Activated CD4-positive, alpha-beta T cell treated with anti-CD3 and anti-CD28 coated beads for 36 hours (primary cell): Measurements from ENCODE around the gene PPFIA1. TPM values are rescaled to one million over a fixed set of nuclear protein-coding genes. Genes with fewer than 3 reads are reported as not detected.

Experiments used
- ATAC-seq: fragments of 200-7000 bp; cut with Tn5 transposase; one replicate; pipeline ENCODE4 v1.10.0; 2021; ENCODE audit warnings: mild to moderate bottlenecking, moderate library complexity
- CTCF ChIA-PET: fragments of 350-600 bp; sonication (Branson Sonifier 250); formaldehyde crosslinking; loops from one replicate; lab custom pipeline; 2021; ENCODE audit warnings: antibody characterized with exemption; lab: Charles Lee
- POLR2A ChIA-PET: fragments of 350-600 bp; sonication (Branson Sonifier 250); formaldehyde crosslinking; loops from one replicate; lab custom pipeline; 2021; ENCODE audit warnings: antibody characterized with exemption, inconsistent platforms; lab: Charles Lee
- DNase-seq: peaks from one replicate; pipeline ENCODE4 v3.0.0-alpha.2; 2020
- H3K27ac Mint-ChIP-seq: one replicate; pipeline ENCODE4 v1.8.0; 2021; ENCODE audit warnings: mixed read lengths
- H3K27me3 Mint-ChIP-seq: one replicate; pipeline ENCODE4 v1.8.0; 2021; ENCODE audit warnings: mixed read lengths
- H3K36me3 Mint-ChIP-seq: one replicate; pipeline ENCODE4 v1.8.0; 2021; ENCODE audit warnings: low read depth, mixed read lengths
- H3K4me1 Mint-ChIP-seq: one replicate; pipeline ENCODE4 v1.8.0; 2021; ENCODE audit warnings: mixed read lengths
- H3K4me3 Mint-ChIP-seq: one replicate; pipeline ENCODE4 v1.8.0; 2021; ENCODE audit warnings: mild to moderate bottlenecking, moderate library complexity, mixed read lengths
- H3K9me3 Mint-ChIP-seq: one replicate; pipeline ENCODE4 v1.8.0; 2021; ENCODE audit warnings: low read depth, mixed read lengths
- intact Hi-C, 2 experiments: fragments of 100-400 bp; cut with DNase I in 1 of 2; cut with micrococcal nuclease in 1 of 2; formaldehyde crosslinking; loops; one replicate each; pipeline versions ENCODE4 v1.14.2 to v1.15.1; 2022 to 2024; cut with DNase I, micrococcal nuclease
- total RNA-seq, 2 experiments: library from RNA; stranded (reverse); gene quantifications; one replicate each; pipeline ENCODE4 v1.2.3, GENCODE V29; 2021

PPFIA1 gene
- total RNA-seq, 2 experiments from 2014 or later, result 26.5 to 40.5 TPM

DNA sequence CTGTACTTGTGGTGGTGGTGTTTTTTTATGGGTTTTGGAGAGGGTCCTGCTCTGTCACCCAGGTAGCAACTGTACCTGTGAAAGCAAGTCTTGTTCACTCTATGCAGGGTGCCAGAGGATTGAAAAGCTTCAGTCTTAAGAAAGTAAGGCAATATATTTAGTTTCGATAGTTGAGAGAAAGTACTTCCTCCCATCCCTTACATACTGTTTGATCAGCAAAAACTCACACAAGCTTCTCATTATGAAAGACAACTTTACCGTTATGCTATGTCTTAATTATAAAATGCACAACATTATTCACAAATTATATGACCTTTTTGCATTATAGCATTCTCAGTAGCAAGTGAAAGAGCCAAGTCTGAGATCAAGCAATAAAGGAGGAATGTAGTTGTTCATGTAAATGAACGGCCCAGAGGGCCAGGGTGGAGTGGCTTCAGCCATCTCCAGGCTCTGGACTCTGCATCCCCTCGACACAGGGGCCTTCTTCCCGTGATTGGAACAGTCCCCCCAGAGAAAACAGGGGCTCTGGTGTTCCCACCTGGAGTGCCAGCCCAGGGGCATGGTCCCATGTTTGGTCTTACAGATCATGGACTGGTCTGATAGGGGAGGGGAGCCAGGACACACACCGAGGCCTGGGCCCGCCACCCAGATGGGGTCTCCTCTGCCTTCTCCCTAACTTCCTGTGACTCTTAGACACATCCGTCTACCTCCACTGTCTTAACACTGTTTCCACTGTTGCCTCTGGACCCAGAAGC lies 89.1 kb downstream of the PPFIA1 start:
- ChIA-PET CTCF (no interaction called here), POLR2A (no interaction called here)
- Mint-ChIP-seq H3K27me3 (no peaks in the 10 kb centered on the region), H3K4me3 (no peak overlapping the region), H3K4me1 (peaks cover 12% of the 10 kb centered on the region), H3K9me3 (no peaks in the 10 kb centered on the region), H3K27ac (no peak overlapping the region), H3K36me3 (peaks cover 54% of the 10 kb centered on the region)
- no peak for ATAC-seq
- intact Hi-C loops, result loop anchor here in 1 of 2 experiments (10.0 kb wide), 1 partner anchor 155 kb away; the partner anchor contains the start of gene FADD
- DNase-seq, result no peak

- Mint-ChIP-seq H3K4me1 (peaks cover 18% of the 10 kb centered on the region), H3K36me3 (peaks cover 53% of the 10 kb centered on the region), H3K27me3 (no peaks in the 10 kb centered on the region), H3K27ac (no peak overlapping the region), H3K9me3 (no peaks in the 10 kb centered on the region), H3K4me3 (no peak overlapping the region)
- ChIA-PET POLR2A (no interaction called here), CTCF (no interaction called here)
- intact Hi-C loops, result loop anchor here in 1 of 2 experiments (10.0 kb wide), 1 partner anchor 155 kb away; the partner anchor contains the start of gene FADD
- no peak for DNase-seq
- ATAC-seq, result no peak
These were observed 89.7 kb downstream of the PPFIA1 start for GRCh38 chr11:70360211-70360610.

DNA sequence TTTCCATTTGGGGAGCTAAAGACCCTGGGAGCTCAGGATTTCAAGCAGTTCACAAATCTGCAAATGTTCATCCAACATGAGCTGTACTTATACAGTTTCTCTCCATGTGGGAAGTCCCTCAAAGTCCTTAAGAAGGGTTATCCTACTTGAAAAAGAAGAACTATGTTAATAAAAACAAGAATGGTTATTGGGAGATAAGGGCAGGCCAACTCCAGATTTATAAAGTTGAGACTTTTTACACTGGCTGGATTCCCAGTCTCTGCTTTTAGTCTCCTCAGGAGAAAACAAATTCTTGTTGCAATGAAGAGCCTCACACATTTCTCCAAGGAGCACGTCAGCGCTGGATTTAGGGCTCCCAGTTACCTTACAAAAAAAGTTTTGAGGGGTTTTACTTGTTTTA lies 93.7 kb downstream of the PPFIA1 start:
- Mint-ChIP-seq H3K27ac (no peak overlapping the region), H3K9me3 (no peaks in the 10 kb centered on the region), H3K4me1 (peaks cover 30% of the 10 kb centered on the region), H3K36me3 (peaks cover 42% of the 10 kb centered on the region), H3K27me3 (no peaks in the 10 kb centered on the region), H3K4me3 (no peak overlapping the region)
- ChIA-PET POLR2A (no interaction called here), CTCF (interaction anchor here (0.6 kb wide), 1 partner anchor 1088 kb away, joined by 3 read pairs; no protein-coding TSS in a partner anchor)
- ATAC-seq, result no peak
- intact Hi-C loops, result loop anchor here in 1 of 2 experiments (2.0 to 10.0 kb wide), 2 partner anchors 35 to 159 kb away; partner anchors contain the start of genes CTTN and FADD
- no peak for DNase-seq

DNA sequence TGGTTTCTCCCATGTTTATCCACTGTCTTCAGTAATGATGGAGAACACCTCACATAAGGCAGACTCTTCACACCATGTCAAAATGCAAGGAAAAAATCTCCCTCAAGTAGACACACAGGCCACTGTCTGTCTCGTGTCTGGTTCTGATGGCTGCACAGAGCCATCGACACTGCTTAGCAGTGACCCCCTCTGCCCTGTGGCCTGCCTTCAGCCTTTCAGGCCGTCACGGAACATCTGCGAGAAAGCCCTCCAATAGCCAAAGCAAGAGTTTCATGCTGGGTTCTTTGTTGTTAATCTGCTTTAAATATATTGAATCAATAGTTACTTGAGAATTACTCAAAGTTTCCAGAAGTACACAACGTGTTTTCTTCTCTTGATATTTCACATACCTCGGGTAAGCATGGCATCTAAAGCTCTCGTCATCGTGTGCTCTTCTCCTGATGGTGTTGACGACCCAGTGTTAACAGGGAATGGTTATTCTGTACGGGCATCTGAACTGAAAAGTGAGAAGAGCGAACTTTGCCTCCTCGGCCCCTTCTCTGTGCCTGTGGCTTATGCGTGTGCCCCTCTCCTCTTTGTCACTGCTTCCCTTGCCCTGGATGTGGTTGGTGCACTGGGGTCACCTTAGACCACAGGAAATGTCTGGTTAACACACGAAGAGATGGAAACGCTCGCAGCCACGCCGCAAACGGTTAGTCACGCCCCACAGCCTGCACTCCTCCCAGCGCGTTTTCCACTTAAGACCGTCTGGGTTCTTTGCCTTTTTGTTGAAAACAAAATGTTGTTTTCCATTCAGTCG lies 94.5 kb downstream of the PPFIA1 start:
- POLR2A ChIA-PET, result no interaction called here
- intact Hi-C loops, result loop anchor here (1.0 to 10.0 kb wide), 4 partner anchors 33 to 162 kb away; partner anchors contain the start of genes CTTN (in 2 of the 2) and FADD (in 2 of the 2)
- Mint-ChIP-seq H3K4me3 (peak overlapping the region; percentile 54), H3K27ac (peak overlapping the region; percentile 93), H3K36me3 (peaks cover 38% of the 10 kb centered on the region), H3K4me1 (peaks cover 30% of the 10 kb centered on the region), H3K9me3 (no peaks in the 10 kb centered on the region), H3K27me3 (no peaks in the 10 kb centered on the region)
- CTCF ChIA-PET, result interaction anchor here (0.6 to 1.0 kb wide), 2 partner anchors 10 to 1087 kb away, joined by 3 read pairs; no protein-coding TSS in a partner anchor
- peak; percentile 86 for ATAC-seq
- DNase-seq, result peak; percentile 87

DNA sequence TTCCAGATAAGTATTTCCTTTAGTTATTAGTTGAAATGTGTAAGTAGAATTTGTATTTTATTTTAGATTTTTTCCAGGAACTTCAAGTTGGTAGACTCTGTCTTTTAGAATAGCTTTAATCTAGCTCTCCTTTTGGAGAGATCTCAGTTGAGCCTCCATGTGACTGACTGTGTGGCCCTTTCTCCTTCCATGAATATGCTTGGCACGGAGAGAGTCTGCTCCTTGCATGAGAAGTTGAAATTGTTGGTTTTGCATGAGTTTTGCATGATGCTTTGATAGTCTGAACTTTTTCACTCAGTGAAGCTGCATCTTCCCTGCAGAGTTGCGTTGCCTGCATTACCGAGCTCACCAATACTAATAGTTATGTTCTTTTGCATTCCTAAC lies 95.0 kb downstream of the PPFIA1 start:
- H3K27me3 Mint-ChIP-seq, result no peaks in the 10 kb centered on the region
- no peaks in the 10 kb centered on the region for H3K9me3 Mint-ChIP-seq
- intact Hi-C loops, result loop anchor here (1.0 to 10.0 kb wide), 4 partner anchors 33 to 162 kb away; partner anchors contain the start of genes CTTN (in 2 of the 2) and FADD (in 2 of the 2)
- ATAC-seq, result no peak
- H3K4me1 Mint-ChIP-seq, result peaks cover 30% of the 10 kb centered on the region
- ChIA-PET CTCF (interaction anchor here (1.0 kb wide), 1 partner anchor 11 kb away, joined by 3 read pairs; no protein-coding TSS in a partner anchor), POLR2A (no interaction called here)
- peak overlapping the region; percentile 54 for H3K4me3 Mint-ChIP-seq
- DNase-seq, result no peak
- H3K36me3 Mint-ChIP-seq, result peaks cover 39% of the 10 kb centered on the region
- peak overlapping the region; percentile 93 for H3K27ac Mint-ChIP-seq

DNA sequence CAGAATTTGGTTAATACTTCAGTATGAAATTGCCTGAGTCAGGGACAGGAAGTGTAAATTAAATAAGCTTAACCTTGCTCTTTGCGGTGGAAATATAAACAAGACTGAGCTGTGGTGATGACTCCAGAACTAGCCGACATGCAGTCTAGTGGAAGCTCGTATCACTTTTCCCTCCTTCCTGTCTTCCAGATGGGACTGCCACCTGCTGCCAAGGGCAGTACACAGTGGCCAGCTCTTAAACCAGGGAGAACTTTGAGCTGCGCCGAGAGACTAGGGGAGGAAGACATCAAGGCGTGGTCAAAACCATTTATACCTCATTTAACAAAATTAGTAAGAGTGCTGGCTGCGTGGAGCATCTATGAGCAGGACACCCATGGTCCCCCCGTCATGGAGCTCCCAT lies 96.6 kb downstream of the PPFIA1 start:
- no peak overlapping the region for H3K27ac Mint-ChIP-seq
- H3K9me3 Mint-ChIP-seq, result peaks cover 3% of the 10 kb centered on the region
- CTCF ChIA-PET, result interaction anchor here (0.7 to 1.1 kb wide), 3 partner anchors 9 to 188 kb away, joined by 3 to 5 read pairs (median 3); no protein-coding TSS in a partner anchor
- peaks cover 34% of the 10 kb centered on the region for H3K4me1 Mint-ChIP-seq
- DNase-seq (no peak), ATAC-seq (no peak)
- no peaks in the 10 kb centered on the region for H3K27me3 Mint-ChIP-seq
- H3K4me3 Mint-ChIP-seq, result no peak overlapping the region
- POLR2A ChIA-PET, result interaction anchor here (0.5 kb wide), 1 partner anchor 19 kb away, joined by 3 read pairs; no protein-coding TSS in a partner anchor
- intact Hi-C loops, result loop anchor here in 1 of 2 experiments (10.0 kb wide), 1 partner anchor 162 kb away; the partner anchor contains the start of gene FADD
- H3K36me3 Mint-ChIP-seq, result peaks cover 40% of the 10 kb centered on the region

GRCh38 chr11:70368961-70369360 lies 98.5 kb downstream of the PPFIA1 start:
- H3K27ac Mint-ChIP-seq, result no peak overlapping the region
- POLR2A ChIA-PET, result no interaction called here
- no peaks in the 10 kb centered on the region for H3K27me3 Mint-ChIP-seq
- peaks cover 3% of the 10 kb centered on the region for H3K9me3 Mint-ChIP-seq
- intact Hi-C loops, result loop anchor here in 1 of 2 experiments (10.0 kb wide), 1 partner anchor 164 kb away; the partner anchor contains the start of gene FADD
- no peak for ATAC-seq
- H3K4me1 Mint-ChIP-seq, result peaks cover 27% of the 10 kb centered on the region
- peaks cover 40% of the 10 kb centered on the region for H3K36me3 Mint-ChIP-seq
- CTCF ChIA-PET, result no interaction called here
- no peak overlapping the region for H3K4me3 Mint-ChIP-seq
- DNase-seq, result no peak

DNA sequence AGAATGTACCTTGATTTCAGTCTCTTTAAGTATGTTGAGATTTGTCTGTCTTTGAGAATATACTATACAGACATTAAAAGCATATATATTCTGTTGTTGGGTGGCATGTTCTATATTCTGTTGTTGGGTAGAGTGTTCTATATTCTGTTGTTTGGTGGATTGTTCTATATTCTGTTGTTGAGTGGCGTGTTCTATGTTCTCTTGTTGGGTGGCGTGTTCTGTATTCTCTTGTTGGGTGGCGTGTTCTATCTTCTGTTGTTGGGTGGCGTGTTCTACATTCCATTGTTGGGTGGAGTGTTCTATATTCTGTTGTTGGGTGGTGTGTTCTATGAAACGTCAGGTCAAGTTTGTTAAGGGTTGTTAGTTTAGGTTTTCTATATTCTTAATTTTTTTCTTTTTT lies 100.8 kb downstream of the PPFIA1 start:
- Mint-ChIP-seq H3K9me3 (peaks cover 3% of the 10 kb centered on the region), H3K27ac (no peak overlapping the region), H3K36me3 (peaks cover 41% of the 10 kb centered on the region), H3K4me1 (peaks cover 8% of the 10 kb centered on the region), H3K27me3 (no peaks in the 10 kb centered on the region), H3K4me3 (no peak overlapping the region)
- intact Hi-C loops, result no loop called here
- POLR2A ChIA-PET, result no interaction called here
- CTCF ChIA-PET, result no interaction called here
- ATAC-seq (no peak), DNase-seq (no peak)

GRCh38 chr11:70372076-70372475 lies 101.6 kb downstream of the PPFIA1 start:
- no peak for ATAC-seq
- Mint-ChIP-seq H3K36me3 (peaks cover 43% of the 10 kb centered on the region), H3K27ac (no peak overlapping the region), H3K4me3 (no peak overlapping the region), H3K9me3 (peaks cover 3% of the 10 kb centered on the region), H3K27me3 (no peaks in the 10 kb centered on the region), H3K4me1 (peaks cover 6% of the 10 kb centered on the region)
- intact Hi-C loops, result no loop called here
- ChIA-PET POLR2A (no interaction called here), CTCF (no interaction called here)
- no peak for DNase-seq

- H3K4me1 Mint-ChIP-seq, result no peaks in the 10 kb centered on the region
- intact Hi-C loops, result no loop called here
- CTCF ChIA-PET, result no interaction called here
These were observed 106.1 kb downstream of the PPFIA1 start for GRCh38 chr11:70376621-70377020.

GRCh38 chr11:70377645-70378044 lies 107.2 kb downstream of the PPFIA1 start:
- Mint-ChIP-seq H3K27me3 (no peaks in the 10 kb centered on the region), H3K27ac (no peak overlapping the region), H3K9me3 (no peaks in the 10 kb centered on the region), H3K4me1 (no peaks in the 10 kb centered on the region), H3K36me3 (peaks cover 44% of the 10 kb centered on the region), H3K4me3 (no peak overlapping the region)
- ChIA-PET POLR2A (no interaction called here), CTCF (interaction anchor here (0.8 to 1.0 kb wide), 2 partner anchors 11 to 21 kb away, joined by 3 to 5 read pairs; no protein-coding TSS in a partner anchor)
- DNase-seq, result no peak
- intact Hi-C loops, result no loop called here
- ATAC-seq, result no peak

More at GRCh38 chr11:70376621-70377020, 106.1 kb downstream of the PPFIA1 start:
- H3K36me3 Mint-ChIP-seq, result peaks cover 46% of the 10 kb centered on the region
- H3K27me3 Mint-ChIP-seq, result no peaks in the 10 kb centered on the region
- no peaks in the 10 kb centered on the region for H3K9me3 Mint-ChIP-seq
- DNase-seq (no peak), ATAC-seq (no peak)
- H3K4me3 Mint-ChIP-seq, result no peak overlapping the region
- H3K27ac Mint-ChIP-seq, result no peak overlapping the region
- POLR2A ChIA-PET, result no interaction called here
